ENCODE measurements around the gene DSCAML1.

The DSCAML1 gene

DNA sequence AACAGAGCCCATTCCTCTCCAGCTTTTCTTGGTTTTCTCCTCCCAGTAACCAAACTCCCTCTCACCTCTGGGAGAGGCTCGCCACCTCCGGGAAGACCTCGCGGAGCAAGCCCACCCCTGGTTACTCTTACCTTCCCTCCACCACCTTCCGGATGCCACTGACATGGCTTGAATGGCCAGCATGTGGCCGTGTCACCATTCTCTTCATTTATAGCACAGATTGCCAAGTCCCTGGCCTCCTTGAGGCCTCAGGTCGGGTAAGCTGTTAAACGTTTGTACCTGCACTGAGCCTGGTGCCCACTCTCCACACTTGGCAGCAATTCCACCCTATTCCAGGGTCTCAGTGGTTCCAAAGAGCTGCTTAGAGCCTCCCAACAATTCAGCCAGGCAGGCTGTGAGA is 35.5 kb upstream of the DSCAML1 start:
- no peak for DNase-seq (ENCODE audit: low read depth)

DNA sequence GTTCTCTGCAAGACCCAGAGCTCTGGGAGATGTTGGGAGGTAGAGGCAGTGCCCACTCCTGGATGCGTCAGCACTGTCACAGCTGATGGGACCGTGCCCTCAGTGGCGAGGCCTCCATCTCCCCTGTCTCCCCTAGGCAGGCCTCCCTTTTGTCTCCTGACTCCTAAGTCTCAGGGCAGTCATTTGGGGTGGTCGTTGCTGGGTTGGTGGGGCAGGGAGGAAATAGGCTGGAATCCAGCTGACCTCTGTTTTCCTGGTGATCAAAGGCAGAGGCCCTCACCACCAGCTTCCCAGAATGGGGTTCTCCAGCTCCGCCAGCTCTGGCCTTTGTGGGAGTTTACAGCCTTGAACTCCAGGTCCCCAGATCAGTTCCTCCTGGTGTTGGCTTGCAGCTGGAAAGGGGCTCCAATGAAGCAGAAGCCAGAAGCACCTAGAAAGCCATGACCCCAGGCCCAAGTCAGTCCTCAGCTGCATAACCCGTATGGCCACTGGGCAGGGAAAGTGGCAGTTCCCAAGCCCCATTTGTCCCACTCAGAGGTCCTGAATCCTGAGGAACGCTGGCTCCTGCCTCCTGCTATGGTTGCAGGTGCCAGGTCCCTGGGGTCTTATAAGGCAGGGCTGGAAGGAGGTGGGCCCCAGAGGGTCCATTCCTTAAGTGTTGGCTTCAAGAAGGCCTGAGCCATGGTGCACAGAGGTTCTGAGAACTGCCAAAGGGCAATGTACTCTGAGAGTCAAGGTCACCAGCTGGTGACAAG is 34.8 kb upstream of the DSCAML1 start:
- no peak for DNase-seq (ENCODE audit: low read depth)

DNA sequence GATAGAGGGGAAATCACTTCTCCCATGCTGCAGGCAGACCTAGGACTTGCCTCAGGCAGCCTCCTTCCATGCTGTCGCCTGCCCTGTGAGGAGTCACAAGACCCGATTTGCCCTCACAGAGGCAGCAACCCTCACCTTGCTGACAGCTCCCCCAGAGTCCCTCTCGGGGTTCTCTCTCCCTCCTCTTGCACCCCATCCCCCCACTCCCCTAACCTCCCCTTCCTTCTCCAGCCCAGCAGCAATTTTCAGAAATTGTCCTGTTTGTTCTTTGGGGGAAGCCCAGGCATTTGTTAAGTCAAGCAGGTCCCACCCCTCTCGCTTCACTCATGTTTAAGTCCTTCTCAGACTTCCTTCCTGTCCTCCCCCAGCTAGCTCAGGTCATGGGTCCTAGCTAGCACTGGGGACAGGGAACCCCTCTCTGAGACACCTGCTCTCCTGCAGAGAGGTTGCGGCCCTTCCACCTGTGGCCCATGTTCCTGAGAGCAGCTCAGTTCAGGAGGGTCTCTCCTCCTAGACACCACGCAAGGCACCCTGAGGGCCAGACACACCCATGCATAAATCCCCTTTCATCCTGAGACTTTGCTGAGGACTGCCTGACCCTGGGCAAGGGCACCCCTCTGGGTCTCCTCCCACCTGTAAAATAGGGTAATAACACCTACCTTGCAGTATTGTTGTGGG is 33.8 kb upstream of the DSCAML1 start:
- no peak for DNase-seq (ENCODE audit: low read depth)

DNA sequence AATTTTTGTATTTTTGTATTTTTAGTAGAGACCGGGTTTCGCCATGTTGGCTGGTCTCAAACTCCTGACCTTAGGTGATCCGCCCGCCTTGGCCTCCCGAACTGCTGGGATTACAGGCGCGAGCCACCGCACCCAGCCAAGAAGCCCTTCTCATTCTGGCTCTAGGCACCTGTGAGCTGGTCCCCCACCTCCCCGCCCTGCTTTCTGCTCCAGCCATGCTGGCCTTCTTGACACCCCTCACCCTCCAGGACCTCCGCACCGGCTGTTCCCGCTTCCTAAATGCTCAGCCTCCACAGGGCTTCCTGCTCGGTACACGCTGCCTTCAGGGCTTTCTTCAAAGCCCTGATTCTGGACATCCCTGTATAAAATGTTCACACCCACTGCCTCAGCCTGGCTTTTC is 33.1 kb upstream of the DSCAML1 start:
- no peak for DNase-seq (ENCODE audit: low read depth)

DNA sequence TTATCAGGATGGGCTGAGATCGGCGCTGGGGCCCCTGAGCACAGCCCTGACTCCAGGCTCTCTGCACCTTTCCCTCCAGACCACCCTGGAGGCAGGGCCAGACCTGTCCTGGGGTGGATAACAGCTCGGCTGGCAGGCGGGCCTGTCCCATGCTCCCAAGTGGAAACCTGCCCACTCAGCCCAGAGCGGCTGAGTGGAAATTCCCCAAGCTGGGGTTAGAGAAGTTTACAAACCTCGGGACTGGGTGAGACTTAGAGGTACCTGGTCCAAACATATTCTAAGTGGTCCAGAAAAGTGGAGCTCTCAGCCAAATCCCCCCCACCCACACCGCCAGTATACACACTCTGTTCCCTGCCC is 32.3 kb upstream of the DSCAML1 start:
- no peak for DNase-seq (ENCODE audit: low read depth)

DNA sequence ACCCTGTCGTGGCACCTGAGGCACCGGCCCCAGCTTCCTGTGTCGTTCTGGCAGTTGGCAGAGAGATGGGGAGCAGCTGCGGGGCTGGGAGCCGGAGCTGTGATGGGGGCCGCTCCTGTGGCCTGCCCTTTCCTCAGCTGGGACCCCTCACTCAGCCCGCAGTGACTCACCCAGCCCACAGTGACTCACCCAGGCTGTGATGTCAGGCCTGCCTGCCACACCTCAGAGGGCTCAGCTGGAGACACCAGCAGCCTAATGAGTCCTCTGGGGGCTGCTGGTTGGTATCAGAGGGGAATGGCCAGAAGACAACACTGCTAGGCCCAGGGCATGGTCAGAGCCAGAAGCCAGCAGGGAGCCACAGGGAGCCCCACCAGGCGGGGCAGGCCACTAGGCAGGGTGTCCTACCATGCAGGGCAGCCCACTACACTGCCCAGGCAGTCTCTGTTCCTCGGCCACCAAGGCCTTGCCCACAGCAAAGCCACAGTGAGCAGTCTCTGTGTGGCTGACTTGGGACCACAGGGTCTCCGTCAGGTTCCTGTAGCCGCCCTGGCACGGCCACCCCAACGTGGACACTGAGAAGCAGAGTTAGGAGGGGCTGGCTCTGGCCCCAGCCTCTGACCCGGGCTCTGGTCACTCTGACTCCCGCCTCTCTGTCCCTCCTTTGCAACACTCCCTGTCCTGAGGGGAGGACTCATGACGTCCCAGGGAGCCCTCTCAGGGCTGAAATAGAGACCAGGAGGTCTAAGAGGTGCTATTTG is 31.8 kb upstream of the DSCAML1 start:
- DNase-seq (ENCODE audit: low read depth): peak; percentile 88

DNA sequence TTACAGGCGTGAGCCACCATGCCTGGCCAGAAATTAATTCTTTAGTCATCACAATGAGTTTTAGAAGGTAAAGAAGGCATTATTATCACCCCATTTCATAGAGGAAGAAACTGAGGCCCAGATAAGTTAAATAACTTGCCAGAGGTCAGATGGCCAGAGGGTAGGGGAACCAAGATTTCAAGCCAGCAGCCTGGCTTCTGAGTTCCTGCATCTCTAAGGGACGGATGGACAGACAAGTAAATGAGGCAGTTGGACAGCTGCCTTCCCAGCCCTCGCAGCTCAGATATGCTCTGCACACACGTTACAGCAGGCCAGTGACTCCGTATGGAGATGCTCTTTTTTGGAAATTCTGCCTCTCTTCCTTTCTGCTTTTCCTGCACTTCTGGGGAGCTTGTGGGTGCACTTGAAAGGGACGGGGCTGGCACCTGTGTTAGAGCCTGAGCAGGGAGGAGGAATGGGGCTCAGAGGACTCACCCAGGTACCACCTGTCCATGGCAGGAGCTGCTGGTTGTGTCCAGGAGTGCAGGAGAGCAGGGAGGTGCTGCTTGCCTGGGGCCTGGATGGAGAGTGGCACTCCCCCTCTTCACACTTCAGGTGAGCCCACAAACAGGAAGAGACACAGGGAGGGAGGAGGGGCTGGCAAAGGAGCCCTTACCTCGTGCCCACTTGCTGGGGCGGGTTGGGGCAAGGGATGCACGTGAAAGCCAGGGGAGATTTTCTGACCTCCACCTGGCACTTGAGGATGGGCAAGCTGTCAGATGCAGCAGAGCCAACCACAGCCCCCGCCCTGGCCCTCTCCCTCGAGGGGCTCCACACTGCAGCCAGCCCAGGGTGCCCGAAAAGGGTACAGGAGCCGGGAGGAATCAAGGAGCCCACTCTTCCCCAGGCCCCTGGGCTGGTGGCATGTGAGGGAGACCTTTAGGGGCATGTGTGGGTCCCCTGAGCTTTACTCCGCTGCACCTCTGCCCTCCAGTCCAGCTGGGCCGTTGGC is 30.8 kb upstream of the DSCAML1 start:
- DNase-seq (ENCODE audit: low read depth): no peak

DNA sequence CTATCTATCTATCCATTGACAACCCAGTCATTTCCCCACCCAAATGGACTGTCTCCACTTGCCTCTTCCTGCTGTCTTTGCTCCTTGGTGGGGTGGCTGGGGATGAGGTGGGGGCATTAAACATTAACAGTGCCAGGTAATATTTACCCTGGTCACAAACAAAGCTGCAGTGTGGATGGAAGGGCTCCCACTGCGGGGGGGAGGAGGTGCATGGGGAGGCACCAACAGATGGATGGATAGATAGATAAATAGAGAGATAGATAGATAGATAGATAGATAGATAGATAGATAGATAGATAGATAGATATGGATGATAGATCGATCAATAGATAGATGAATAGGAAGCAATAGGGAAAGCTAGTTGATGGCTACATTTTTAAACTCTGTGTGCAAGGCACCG is 29.8 kb upstream of the DSCAML1 start:
- DNase-seq (ENCODE audit: low read depth): no peak

DNA sequence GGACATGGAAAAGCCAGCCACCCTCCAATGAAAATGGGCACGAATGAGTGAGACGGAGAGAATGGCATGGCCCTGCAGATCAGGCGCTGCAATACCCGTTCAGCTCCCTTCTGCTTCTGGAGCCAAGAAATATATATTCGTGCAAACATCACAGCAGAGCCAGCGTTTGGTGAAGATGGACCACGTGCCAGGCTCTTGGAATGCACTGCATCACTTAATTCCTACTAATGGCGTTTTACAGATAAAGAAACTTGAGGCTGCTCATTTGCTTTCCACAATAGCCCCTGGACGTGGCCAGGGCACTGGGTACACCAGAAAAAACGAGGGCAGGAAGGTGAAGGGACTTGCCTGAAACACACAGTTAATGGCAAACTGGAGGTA is 29.2 kb upstream of the DSCAML1 start:
- no peak for DNase-seq (ENCODE audit: low read depth)

DNA sequence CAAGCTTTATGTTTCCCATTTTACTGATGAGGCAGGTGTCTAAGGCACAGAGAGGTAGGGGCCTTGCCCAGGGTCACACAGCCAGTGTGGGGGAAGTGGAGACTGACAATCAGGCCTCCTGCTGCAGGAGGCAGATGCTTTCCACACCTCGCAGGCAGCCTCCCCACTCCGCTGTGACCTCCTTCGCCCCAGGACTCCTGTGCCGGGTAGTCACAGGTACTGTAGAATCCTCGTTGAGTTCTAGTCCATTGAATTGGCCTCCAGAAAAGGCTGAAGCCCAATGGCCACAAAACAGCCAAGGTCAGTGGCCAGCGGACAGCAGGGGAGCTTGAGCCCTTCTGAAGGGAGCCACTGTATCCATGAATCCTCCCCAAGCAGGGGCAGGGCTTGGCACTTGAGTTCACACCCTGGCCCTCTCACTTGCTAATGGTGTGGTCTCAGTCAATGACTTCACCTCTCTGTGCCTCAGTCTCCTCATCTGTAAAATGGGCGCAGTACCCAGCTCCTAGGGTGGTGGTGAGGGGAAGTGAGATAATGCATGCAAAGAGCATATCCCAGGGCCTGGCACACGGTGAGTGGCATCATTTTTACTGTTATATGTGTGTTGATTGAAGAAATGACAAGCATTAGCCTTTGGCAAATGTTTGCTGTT is 28.6 kb upstream of the DSCAML1 start:
- no peak for DNase-seq (ENCODE audit: low read depth)

DNA sequence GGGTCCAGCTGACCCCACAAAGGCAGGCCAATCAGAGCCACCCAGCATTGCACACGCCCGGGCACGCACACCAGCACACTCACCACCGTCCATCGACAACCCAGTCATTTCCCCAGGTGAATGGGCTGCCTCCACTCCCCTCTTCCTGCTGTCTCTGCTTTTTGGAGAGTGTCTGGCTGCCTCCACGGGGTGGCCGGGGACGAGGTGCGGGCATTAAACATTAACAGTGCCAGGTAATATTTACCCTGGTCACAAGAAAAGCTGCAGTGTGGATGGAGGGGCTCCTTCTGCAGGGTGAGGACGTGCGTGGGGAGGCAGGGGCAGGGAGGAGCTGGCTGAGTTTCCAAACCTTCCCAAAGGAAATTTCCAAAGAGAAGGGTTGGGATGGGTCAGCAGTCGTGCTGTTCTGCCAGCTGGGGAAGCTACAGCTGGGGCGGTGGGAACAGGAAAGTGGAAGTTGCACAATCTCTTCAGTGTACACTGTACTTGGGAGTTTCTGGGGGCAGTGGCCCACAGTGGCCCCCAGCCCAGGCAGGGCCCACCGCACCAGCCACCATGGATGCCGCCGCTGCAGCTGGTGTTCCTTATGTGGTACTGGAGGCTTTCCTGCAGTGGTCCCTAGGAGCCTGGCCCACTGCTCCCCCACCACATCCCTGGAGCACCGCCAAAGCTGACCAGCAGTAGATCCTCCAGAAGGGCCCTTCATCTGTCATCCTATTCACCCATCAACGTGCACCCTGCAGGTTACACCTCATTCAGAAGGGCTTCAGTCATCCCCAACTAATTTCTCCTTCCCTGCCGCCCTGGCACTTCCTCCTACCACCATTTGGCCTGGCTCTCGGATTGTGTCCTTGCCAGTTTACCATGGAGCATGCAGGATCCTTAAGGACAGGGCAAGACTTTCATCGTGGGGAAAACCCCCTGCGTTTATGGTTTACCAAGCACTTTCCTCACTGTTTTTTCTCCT is 27.8 kb upstream of the DSCAML1 start, which contains the start of gene FXYD2:
TSS of gene FXYD2 (minus strand) at position 174 of the 967 bp plus-strand sequence. CDS start at position 108, 66 bp downstream.
- DNase-seq (ENCODE audit: low read depth): no peak

DNA sequence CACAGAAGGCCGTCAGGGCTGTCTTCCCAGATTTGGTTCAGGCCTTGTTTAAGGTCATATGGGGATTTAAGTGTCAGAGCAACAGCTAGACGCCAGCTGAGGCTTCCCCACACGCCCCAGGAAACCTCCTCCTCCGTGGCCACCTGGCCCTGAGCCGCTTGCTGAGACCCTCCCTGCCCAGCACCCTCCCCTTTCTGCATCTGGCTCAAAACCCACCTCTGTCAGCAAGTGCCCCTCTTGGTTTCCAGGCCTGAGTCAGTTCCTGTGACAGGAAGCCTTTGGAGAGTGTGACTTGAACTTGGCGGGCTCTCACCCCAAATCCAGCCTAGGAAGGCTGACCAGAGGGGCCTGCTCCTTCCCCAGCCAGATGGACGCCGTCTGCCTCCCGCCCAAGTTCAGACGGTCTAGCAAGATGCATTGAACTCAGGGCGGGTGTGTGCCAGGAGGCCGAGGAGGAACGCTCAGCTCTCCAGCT is 27.0 kb upstream of the DSCAML1 start:
- no peak for DNase-seq (ENCODE audit: low read depth)

DNA sequence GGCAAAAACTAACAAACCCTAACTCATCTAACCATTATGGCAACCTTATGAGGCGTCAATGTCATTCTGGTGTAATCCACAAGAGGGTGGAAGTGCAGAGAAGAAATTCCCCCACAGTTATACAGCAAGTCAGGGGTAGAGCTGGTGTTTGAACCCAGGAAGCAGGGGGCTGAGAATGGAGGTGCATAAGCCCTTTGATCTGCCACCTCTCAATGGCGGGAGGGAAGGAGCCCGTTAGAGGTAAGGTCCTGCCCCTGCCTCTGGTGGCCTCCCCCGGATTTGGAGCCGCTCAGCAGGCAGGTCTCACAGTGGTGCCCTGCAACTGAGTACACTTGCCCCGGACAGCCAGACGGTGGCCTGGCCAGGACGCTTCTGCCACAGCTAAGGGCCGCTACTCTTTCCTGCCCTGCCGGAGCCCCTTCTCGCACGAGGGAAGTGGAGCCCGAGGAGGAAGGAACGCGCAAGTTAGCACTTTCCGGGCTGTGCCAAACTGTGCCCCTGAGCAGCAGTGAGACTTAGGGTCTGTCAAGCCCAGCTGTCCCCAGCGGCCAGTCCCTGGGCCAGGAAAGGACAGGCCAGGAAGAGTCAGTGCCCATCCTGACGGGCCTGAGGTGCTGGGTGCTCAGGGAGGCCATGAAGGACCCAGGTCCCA is 26.4 kb upstream of the DSCAML1 start:
- DNase-seq (ENCODE audit: low read depth): no peak

DNA sequence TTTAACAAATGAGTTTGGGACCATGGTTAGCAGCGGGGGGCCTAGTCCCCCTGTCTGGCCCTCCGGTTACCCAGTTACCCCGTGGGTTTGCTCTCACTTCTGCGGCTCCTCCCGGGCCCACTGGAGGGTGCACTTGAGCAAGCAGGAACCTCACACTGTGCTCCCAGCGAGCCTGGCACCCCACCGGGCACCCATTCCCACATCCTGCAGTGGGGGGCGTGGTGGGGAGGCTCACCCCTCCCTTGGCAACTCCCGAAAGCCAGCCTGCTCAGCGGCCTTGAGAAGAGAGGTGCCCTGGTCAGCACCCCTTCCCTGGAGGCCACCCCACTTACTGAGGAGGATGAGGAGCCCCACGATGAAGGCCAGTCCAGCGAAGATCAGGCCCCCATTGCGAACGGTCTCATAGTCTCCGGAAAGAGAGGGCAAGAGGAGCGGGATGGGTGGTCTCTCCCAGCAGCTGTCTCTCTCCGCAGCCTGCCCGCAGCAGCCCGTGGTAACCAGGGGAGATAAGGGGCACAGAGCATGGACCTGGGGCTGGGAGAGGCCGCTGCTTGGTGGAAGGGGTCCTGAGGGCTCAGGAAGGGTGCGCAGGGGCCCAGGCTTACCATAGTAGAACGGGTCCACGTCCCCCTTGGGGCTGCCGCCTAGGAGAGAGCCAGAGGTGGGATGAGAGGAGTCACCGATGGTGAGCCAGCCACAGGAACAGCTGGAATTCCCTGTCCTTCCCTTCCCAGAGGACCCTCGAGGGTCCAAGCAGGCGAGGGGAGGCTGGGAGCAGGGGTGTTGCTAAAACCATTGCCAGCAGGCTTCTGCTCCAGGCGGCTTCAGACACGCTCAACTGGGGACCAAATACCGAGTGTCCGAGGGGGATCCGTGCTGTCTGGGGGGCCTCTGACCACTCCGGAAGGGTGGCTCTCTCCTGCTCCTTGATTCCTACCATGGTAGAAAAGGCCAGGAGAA is 25.3 kb upstream of the DSCAML1 start:
- DNase-seq (ENCODE audit: low read depth): peak; percentile 48

DNA sequence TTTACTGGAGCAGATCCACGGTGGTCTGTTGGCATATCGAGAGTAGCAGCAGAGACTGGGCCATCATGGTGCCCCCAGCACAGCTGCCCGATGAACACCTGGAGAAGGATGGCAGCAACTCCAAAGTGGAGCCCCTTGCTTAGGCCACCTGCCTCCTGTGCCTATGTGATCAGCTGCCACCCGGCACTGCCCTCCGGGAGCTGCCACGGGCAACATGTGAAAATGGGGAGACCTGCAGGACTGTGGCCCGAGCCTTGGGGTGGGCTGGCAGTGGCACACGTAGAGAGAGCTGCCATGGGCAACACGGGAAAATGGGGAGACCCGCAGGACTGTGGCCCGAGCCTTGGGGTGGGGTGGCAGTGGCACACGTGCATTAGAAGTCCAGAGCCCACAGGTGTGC is 24.4 kb upstream of the DSCAML1 start:
- DNase-seq (ENCODE audit: low read depth): no peak

DNA sequence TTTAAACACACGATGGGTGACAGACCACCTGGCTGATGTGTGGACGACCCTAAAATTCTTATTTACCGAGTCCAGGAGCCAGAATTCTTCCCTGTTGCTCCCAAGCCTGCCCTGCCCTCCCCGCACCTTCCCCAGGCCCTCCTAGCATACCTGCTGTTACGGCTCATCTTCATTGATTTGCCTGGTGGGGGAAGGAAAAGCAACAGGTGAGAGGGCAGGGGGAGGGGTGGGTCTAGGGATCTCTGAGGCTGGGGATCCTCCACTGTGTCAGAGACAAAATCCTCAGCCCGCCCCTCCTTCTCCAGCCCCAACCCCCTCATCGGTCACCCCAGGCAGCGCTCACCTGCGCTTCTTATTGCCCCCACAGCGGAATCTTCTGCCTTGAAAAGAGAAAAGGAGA is 23.5 kb upstream of the DSCAML1 start:
- DNase-seq (ENCODE audit: low read depth): no peak

DNA sequence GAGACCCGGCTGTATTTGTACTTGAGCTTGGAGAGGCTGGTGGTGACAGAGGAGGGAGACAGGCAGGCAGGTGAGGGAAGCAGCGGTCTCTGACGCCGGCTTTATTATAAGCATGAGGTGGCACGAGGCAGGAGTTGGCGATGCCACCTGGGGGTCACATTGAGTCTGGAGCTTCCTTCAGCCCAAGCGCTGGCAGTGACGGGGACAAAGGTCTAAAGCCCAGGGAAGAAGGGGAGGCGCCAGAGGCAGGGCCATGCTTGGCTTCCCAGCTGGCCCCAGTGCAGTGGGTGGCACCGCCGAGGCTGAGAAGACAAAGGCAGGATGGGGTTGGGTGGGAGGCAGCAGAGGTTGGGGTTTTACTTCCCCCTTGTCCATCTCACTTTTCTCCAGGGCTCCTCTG is 23.1 kb upstream of the DSCAML1 start:
- DNase-seq (ENCODE audit: low read depth): no peak

Data from stimulated activated CD8-positive, alpha-beta memory T cell treated with anti-CD3 and anti-CD28 coated beads, Interleukin-4, amount 100 ng/mL, for 24 hours (primary cell).